Hematopoietic multipotent progenitor cell treated with erythropoietin and hydrocortisone succinate and interleukin-3 and kit ligand, for 17 days (in vitro differentiated cells): Measurements from ENCODE around the gene NOA1.
"Not testable (repeated sequence)": the region's sequence is repeated elsewhere in the genome, so short reads cannot be mapped to it uniquely, and the experiment has no call there.

Source experiments
- DNase-seq: peaks from one replicate; pipeline ENCODE4 v3.0.0-alpha.2; 2015; ENCODE audit warnings: low spot score

The NOA1 gene

GRCh38 chr4:56958111-56958517 is 19.3 kb downstream of the NOA1 start:
- DNase-seq: no peak

GRCh38 chr4:56953680-56954520 is 23.5 kb downstream of the NOA1 start:
- DNase-seq: no peak

DNA sequence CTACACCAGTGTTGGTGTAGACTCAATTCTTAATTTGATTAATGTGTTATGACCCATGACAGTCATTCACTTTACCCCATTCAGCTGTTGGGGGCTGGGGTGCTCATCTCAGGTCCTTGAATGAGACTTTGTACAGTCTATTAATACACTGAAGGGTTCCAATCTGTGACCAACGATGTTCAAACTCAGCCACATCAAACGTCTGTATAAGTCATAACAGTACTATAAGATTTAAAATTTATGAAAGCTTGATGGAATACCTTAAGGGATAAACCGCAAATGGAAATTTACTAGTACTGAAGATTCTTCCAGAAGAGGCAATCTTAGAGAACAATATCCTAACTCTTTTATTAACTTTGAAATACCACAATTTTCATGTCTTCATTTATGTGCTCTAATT is 36.0 kb downstream of the NOA1 start:
- DNase-seq: no peak

GRCh38 chr4:56940971-56941370 is 36.4 kb downstream of the NOA1 start:
- DNase-seq: no peak

GRCh38 chr4:56940403-56940802 is 37.0 kb downstream of the NOA1 start:
- no peak for DNase-seq

DNA sequence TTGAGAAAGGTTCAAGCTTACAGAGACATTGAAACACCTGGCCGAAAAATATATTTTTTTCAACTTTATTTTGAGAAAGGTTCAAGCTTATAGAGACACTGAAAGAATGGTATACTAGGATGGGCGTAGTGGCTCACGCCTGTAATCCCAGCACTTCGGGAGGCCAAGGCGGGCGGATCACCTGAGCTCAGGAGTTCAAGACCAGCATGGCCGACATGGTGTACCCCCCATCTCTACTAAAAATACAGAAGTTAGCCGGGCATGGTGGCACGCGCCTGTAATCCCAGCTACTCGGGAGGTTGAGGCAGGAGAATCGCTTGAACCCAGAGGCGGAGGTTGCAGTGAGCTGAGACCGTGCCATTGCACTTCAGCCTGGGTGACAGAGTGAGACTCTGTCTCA is 37.6 kb downstream of the NOA1 start:
- DNase-seq: not testable (repeated sequence)

DNA sequence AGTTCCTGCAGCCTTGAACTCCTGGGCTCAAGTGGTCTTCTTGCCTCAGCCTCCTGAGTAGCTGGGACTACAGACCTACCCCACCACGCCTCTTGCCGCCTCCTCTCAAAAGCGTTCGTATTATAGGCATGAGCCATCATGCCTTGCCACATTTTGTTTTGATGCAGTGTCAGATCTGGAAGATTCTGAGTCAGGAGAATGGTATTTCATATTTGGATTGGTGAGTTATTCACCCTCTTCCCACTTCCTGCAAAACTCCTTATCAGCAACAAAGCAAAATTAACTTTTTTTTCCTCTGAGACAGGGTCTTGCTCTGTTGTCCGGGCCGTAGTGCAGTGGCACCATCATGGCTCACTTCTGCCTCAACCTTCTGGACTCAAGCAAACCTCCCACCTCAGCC is 40.1 kb downstream of the NOA1 start:
- no peak for DNase-seq

GRCh38 chr4:56931924-56932323 is 45.5 kb downstream of the NOA1 start:
- DNase-seq: no peak

DNA sequence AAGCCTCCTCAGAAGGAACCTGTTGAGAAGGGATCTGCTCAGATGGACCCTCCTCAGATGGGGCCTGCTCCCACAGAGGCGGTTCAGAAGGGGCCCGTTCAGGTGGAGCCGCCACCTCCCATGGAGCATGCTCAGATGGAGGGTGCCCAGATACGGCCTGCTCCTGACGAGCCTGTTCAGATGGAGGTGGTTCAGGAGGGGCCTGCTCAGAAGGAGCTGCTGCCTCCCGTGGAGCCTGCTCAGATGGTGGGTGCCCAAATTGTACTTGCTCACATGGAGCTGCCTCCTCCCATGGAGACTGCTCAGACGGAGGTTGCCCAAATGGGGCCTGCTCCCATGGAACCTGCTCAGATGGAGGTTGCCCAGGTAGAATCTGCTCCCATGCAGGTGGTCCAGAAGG is 46.8 kb downstream of the NOA1 start:
- DNase-seq: no peak

GRCh38 chr4:56927196-56927595 is 50.2 kb downstream of the NOA1 start:
- no peak for DNase-seq

DNA sequence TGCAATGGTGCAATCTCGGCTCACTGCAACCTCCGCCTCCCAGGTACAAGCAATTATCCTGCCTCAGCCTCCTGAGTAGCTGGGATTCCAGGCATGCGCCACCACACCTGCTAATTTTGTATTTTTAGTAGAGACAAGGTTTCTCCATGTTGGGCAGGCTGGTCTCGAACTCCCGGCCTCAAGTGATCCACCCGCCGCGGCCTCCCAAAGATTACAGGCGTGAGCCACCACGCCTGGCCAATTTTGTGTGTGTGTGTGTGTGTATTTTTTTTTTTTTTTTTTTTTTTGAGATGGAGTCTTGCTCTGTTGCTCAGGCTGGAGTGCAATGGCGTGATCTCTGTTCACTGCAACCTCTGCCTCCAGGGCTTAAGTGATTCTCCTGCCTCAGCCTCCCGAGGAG is 62.4 kb downstream of the NOA1 start:
- DNase-seq: not testable (repeated sequence)

- no peak for DNase-seq
These were observed 63.1 kb downstream of the NOA1 start for GRCh38 chr4:56914336-56914735.
